Activated CD4-positive, alpha-beta T cell treated with anti-CD3 and anti-CD28 coated beads, Interleukin-10, Interleukin-2, amounts not matched to agents 100 ng/mL and 50 ng/mL, durations not matched to agents 16 hours and 8 hours (primary cell): ENCODE results near the gene ROBO1.
"Not testable (repeated sequence)": the region's sequence is repeated elsewhere in the genome, so short reads cannot be mapped to it uniquely, and the experiment has no call there.

Experiments
- DNase-seq: peaks from one replicate; pipeline ENCODE4 v3.0.0-alpha.2; 2020

Gene ROBO1

DNA sequence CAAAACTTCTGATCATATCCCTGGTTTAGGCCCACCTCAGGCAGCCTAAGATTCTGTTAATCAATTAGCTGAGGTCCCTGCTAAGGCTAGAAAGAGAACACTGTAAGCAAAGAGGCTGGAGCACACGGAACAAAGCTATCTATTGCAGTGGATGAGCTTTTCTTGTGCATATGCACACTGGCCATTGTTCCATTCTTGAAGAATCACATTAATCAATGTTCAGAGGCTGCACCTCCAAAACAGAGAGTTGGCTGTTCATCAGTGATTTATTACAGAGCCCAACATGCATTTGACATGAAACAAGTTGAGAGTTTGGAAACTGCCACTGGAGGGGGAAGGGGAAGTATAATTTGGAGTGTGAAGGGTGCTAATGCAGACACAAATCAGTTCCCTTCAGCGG, 873.0 kb downstream of the ROBO1 start:
- no peak for DNase-seq

DNA sequence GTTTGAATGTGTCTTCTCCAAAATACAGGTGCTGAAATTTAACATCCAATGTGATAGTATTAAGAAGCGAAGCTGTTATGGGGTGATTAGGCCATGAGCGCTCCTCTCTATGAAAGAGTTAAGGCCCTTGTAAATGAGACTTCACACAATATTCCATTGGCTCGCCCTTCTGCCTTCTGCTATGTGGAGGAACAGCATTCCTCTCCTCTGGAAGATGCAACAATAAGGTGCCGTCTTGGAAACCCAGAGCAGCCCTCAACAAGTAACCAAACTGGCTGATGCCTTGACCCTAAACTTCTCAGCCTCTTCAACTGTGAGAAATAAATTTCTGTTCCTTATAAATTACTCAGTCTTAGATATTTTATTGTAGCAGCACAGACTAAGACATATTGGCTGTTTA, 874.6 kb downstream of the ROBO1 start:
- no peak for DNase-seq

DNA sequence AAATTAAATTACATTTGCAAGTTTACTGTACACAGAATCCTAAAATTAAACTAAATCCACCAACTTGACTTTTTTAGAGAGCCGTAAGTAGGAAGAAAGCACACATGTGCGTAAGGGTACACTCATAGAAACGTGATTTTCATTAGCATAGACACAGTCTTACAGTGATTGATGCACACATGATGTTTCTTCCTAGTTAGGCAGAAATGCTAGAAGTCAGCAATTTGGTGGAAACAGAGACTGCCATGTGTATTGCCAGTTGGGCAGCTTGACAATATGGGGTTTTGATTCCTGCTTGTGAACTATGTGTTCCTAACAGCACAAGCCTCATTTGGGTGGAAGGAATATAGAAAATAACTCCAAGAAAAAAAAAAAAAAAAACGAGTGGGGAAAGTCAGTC, 878.5 kb downstream of the ROBO1 start:
- no peak for DNase-seq

DNA sequence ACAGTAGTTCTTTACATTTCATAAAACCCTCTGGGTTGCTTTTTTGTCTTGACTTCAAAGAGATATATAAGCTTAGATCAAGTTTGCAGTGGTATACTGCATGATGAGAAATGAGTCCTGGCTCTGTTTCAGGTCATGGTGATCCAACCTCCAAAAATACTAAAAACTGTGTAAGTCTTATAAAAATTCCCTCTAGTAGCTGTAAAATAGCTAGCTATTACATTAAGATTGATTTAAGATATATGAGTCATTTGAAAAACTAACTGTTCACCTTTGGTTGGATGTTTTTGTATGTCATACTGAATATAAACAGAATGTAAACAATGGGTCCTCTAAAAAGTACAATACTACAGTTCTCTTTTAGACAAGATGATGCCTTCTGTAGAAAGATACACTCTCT, 879.2 kb downstream of the ROBO1 start:
- no peak for DNase-seq

DNA sequence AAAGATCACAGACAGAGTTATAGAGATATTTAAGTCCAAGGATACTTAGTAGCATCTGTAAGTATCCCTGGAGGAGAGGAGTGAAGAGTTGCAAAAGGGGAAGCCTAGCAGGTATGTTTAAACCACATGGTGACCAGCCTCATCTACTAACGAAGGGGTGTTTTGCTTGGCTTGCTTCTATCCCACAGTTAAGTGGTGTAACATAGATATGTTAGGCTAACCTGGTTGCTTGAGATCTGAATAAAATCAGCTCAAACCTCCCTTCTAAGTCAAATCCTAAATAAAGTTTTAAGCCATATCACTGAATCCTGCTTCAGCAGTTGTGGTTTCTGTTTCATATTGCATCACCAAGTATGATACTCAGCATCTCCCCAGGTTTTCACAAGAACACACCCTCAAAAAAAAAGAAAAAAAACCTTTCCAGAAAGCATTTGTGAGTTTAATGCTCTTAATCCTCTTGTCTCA, 880.2 kb downstream of the ROBO1 start:
- no peak for DNase-seq

DNA sequence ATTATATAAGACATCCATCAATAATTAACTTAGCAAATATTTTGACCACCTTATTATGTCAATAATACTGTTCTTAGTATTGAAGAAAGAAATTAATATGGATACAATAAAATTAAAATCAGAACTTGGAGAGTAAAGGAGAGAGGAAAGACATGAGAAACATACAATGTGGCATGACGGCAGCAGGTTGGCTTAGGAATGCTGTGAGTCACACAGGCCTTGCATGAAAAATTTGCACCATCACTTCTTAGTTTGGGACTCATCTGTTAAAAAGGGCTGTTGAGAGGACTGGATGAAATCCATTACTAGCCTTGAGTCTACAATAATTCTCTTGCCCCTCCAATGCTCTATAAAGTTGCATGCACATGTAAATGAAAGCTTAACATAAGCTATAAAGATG, 880.8 kb downstream of the ROBO1 start:
- no peak for DNase-seq

DNA sequence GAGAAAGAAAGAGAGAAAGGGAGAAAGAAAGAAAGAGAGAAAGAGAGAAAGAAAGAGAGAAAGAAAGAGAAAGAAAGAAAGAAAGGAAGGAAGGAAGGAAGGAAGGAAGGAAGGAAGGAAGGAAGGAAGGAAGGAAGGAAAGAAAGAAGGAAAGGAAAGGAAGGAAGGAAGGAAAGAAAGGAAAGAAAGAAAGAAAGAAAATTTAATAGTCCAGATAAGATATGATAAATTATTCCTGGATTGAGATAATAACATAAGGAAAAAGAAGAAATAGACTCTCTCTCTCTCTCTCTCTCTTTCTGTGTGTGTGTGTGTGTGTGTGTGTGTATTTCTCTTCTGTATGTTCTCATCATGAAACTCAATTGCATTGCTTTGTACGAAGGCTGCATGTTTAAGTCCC, 883.2 kb downstream of the ROBO1 start:
- DNase-seq: not testable (repeated sequence)

DNA sequence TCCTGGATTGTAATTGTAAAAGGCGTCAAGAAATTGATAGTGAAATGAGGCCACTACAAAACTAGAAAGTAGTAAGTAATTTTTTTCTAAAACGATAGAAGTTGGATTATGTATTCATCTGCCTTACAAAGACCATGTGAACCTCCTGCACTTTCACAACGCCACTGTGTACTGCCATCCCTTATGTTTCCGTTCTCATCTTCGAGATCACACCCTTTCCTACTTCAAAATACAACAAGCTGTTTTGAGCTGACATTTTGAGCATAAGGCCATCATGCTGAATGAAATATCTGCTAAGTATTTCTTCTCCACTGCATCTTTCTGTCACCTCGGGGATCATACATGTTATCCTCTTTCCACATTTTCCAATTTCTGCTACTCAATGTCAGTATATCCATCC, 885.5 kb downstream of the ROBO1 start:
- no peak for DNase-seq

DNA sequence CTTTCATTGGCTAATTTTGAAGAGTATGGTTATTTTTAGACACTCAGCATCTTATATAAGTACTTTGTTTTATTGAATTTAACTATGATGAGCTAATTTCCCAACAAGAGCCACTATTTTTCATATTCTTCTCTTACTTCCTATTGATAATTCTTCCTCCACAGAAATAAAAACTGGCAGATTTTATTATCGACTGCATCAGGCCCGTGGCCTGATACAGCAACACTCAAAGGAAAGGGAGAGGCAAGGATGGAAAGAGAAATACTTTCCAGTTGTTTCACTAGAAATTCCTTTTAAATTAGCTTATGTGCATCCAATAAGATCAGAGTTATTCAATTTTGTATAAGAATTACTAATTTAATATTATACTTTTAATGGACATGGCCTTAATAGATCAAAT, 886.3 kb downstream of the ROBO1 start:
- DNase-seq: no peak

DNA sequence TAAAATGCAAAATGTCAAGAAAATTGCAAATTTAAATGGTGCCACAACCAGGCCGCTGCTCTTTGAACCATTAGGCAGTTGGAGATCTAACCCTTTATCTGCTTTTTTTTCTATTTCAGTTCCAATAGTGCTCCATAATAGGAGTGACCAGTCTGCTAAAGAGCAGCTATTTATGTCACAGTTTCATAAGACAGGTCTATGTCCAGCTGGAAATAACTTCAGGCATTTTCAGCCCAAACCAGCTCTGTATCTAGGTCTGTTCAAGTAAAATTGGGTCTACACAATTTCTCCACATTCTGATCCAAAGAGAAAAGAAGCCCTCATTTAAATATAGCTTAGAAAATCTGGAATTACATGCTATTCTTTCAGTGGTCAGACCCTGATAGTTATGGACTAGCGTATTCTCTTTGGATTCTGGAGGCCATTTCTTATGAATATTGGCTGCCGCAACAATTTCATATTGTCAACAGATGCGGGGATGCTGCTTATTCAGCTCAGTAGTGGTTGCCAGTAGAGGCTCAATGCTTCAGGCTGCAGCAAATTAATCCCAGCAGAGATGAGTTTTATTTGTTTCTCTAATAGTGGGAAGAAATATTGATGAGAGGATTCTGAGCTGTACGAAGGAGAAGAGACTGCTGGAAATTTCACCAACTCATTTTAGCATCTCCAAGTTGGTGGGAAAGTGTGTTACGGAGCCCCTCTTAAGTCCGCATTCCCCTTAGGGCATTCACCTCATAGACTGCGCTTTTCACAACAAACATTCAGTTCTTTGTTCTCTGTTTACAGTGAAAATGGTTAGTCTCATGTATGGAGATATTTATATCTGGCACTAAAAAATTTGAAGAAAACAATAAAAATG, 887.0 kb downstream of the ROBO1 start:
- DNase-seq: no peak

DNA sequence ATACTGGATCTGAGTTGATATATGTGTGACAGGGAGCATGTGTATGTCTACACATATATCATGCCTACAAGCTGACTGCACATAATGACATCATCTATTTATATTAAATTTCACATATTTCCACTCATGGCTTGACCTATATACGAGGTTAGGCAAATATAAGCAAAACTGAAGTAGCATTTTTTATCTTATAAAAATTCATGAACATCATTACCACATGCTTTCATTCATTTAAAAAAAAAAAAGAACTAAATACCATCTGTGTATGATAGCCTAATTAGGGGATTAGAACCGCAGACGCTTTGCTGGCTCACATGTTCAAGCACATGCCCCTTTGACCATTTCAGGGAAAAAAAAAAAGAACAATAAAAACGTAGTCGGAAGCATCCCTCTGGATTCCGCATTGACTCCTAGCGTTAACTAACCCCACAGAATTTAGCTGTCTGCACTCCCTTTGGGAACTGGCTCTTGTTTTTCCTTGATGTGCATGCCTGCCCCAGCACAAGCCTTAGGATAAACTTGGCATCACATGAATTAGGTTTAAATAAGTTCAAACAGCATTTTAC, 888.4 kb downstream of the ROBO1 start:
- DNase-seq: no peak

DNA sequence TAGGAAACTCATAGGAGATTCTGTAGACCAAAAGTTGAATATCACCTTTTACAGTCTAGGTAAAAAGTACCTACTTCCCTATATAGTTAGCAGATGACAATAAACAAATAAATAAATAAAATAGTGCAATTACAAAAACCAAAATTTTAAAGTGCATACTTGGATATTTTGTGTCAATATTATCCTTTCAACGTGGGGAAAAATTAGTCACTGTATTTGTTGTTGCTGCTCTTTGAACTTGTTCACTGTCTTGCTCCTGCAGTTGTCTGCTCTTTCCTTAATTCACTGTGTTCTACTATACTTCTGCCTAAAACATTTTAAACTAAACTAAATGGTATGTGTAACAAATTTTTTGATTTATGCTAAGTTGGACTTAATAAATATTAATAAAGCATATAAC, 889.0 kb downstream of the ROBO1 start:
- DNase-seq: no peak

DNA sequence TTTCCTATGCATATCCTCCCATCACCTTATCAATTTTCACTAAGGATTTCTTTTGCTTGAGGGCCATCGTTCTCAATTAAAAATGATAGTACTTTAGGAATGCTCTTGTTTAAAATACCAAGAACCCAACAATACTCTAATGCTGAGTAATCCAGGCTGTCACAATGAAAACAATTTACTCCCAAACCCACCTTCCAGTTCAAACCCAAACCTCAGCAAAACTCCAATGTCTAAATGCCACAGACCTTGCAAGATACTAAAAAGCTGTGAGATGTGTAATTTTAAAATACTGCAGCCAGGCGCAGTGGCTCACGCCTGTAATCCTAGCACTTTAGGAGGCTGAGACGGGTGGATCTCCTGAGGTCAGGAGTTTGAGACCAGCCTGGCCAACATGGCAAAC, 889.8 kb downstream of the ROBO1 start:
- DNase-seq: no peak

DNA sequence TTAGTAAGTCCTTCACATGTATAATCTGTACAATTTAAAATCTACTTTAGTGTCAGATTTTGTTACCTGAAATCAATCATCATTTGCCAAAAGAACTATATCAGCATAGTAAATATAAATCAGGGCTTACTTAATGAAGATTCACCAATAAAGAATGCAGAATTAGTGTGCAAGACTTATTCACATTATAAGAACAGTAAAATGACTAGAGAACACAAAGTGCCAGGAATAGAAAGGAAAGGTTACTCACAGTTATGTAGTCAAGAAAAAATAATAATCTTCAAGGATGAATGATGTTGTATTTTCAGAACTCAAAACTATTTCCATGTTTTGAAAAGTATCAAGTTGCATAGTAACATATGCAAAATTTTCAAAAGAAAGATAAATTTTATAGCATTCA, 891.9 kb downstream of the ROBO1 start:
- DNase-seq: no peak

DNA sequence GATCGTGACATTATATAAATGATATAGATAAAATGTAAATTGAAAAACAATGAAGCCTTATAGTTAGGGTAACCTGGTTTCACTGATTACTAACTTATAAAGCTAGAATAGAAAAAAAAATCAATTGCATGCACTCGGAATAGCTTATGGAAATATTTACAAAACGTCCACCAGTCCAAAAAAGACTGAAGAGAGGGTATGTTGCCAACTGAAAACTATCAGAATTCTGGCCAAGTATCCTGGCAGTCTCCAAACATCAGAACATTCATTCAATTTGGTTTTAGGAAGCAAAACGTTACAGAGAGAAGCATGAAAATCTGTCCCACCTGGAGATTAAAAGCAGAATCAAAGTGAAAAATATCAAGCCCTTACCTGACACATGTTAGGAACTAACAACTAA, 892.4 kb downstream of the ROBO1 start:
- DNase-seq: no peak

DNA sequence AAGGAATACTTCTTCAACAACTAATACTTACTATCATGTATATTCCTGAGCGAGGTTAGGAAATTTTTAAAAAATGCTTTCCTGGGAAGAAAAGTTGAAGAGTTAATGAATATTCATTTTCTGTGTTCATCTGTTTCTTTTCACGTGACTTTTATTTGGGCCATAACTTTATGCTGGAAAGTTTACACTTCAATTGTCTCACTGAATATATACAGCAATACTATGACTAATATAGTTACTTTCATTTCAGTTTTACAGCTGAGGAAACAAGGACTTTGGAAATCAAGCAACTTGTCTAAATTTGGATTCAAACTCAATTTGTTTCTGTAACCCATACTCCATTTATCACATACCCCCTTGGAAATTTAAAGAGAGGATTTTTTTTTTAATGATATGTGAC, 894.2 kb downstream of the ROBO1 start:
- DNase-seq: no peak

DNA sequence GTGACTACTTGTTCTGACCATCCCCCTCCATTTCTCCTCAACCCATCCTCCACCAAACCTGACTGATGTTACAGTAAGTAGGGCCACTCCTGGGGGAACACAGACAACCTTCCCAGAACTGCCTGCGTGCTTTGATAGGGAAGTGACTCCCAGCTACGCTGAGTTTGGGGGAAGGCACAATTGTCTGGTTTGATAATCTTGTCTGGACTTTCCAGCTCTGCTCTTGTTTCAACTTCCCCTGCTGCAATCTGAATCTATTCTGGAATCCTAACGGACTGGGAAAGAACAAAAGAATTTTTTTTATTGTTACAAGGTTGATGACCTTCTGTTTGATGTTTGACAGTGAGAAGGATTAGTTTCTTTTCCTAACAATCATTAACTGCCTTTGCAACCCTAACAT, 895.6 kb downstream of the ROBO1 start:
- DNase-seq: no peak

DNA sequence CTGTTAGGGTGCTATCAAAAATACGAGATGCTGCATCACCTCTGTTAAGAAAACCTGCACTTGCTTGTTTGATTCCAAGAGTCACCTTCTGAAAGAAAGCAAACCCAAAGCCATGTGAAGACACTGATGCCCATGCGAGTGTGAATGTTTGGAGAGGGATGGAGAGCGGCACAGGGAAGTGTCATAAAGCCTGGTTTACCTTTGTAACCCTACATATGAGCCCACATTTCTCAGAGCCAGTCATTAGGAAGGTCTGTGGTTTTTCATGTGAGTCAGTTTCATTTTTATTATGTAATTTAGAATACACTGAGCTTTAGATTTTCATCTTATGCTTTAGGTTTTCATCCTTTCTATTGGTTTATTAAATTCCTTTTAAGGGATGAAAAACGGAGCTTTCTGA, 896.8 kb downstream of the ROBO1 start:
- DNase-seq: no peak

DNA sequence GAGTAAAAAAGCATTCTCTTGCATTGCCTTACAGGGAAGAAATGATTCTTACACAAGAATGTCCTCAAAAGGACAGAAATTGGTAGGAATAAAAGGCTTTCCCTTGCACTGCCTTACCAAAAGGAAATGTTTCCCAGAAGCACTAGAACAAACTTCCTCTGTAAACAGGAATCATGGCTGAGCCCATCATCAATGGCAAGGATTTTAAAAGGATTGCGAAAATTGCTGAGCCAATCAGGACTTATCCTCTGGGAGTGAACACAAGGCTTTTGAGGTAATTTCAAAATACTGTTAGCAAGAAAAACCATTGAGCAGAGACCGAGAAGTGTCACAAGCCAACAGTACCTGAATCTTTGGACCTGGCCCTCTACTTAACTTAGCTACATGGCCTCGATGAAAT, 897.3 kb downstream of the ROBO1 start:
- DNase-seq: no peak

DNA sequence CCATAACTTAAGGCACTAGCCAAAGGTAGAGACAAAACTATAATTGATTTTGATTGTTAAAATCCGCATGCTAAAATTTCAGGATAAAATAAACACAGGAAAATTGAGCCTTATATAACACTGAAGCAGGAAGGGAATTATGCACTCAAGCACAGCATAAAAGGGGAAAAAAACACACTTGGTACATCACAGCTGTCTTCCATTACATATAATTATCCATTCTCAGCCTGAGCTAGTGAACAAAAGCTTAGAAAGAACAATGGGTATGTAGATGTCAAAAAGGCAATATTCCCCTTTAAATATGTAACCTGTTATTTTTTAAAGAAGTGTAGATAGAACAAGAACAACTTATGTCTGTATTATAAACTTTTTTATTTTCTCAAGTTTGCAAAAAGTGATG, 899.2 kb downstream of the ROBO1 start:
- DNase-seq: no peak

DNA sequence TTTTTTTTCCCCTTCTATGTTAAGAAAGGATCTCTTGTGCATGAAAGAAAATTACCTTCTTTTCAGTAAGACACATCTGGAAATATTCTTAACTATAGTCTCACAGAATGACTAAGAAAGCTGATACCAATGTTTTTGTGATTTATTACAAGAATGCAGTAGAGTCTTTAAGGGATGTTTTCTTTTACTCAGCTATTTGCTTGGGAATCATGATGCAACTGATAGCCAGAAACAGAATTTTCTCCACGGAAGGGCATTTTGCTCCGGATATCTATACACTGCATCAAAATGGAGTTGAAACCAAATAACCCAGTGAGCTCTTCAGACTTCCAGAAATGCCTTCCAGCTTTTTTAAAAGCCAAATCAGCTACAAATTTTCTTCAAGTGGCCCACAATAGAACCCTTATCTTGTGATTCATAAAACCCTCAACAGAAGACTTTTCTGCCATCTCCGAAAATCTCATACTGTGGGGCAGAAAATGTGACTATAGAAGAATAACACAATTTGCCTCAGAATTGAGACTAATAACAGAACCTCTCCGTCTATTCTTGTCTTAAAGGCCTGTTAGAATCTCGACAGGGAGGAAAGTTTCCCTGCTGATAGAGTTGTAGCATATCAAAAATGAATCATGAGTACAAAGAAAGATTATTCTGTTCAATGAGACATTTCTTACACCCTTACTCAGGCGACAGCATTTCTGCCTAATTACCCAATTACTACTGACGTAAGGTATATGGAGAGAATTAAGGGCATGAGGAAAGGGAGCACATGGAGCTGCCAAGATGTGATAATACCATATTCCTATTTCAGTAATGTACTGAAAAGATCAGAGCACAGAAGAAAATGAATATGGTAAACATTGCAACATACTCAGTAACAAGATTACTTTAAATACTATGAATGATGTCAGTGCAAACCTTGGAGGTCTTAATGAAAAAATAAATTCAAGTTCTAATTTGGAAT, 900.1 kb downstream of the ROBO1 start:
- DNase-seq: no peak

DNA sequence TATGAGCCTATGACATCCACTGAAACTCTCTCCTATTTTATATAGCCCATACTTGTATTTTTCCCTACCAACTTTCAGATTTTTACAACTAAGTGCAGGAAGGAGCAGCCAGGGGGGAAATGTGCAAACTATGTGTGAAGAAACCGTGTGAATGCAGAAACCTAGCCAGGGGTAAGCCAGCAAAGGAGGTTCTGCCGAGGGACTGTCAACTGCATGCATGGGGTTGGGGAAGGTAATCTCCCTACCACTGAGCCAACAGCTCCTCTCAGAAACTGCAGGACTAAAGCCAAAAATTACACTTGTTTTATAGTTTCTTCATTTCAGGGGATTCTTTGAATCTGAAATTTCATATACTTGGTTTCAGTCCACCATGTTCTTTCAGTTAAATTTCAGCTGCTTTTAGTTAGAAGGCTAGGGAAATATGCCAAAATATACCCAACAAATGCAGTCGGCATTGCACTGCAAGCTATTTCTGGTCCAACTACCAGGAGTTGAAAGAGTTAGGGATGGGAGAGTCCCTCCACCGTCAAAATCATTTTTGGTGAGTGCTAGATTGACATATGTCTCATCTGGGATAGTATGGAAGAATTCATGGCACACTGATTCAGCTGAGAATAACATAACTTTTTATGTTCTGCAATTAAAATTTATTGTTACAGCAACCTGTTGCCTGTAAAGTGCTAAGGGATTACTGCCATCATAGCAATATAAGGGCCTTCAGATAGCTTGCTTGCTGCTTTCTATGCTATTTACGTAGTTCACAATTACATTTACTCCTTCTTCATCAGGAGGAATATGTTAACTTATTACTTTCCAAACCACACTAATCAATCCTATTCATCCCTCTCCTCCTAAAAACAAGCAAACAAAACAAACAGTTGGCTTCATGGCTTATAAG, 904.2 kb downstream of the ROBO1 start:
- no peak for DNase-seq

DNA sequence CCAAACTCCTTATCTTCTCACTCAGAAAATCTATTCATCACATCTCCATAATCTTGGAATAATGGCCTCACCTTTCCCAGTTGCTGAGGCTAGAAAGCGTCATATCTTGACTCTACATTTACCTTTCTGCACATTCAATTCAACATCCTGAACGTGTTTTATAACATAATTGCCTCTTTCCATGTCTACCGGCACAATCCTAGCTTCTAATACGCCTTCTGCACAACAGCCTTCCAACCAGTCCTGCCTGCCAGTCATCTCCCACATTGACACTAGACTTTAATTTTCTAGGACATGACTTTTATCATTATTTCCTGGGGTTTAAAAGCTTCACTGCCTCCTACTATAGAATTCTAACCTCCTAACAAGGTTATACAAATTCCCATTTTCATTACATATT, 906.6 kb downstream of the ROBO1 start:
- no peak for DNase-seq
